ENCODE data around the gene ATP1B4.
"Not testable (repeated sequence)": the region's sequence is repeated elsewhere in the genome, so short reads cannot be mapped to it uniquely, and the experiment has no call there.

Gene ATP1B4

GRCh38 chrX:120336899-120337298, 25.0 kb upstream of the ATP1B4 start:
- Histone ChIP-seq H3K4me1 (ENCODE audit: control insufficient read depth, insufficient read depth, low read length) (no peaks in the 10 kb centered on the region), H3K9me3 (ENCODE audit: control insufficient read depth in 2 of 2, low read length in 2 of 2) (peaks cover 0 to 9% of the 10 kb centered on the region in 2 donors), H3K4me3 (ENCODE audit: low read length in 2 of 2) (no peak overlapping the region), H3K27ac (ENCODE audit: low read length) (no peak overlapping the region), H3K36me3 (ENCODE audit: control insufficient read depth in 2 of 2, insufficient read depth in 2 of 2, low read length in 2 of 2) (no peaks in the 10 kb centered on the region), H3K9ac (ENCODE audit: low read length in 2 of 2) (no peak overlapping the region), H3K27me3 (ENCODE audit: control insufficient read depth in 1 of 2, insufficient read depth in 2 of 2, low read length in 2 of 2) (no peaks in the 10 kb centered on the region)

- not testable (repeated sequence) for H3K9ac ChIP-seq (ENCODE audit: low read length in 2 of 2); H3K4me1 ChIP-seq (ENCODE audit: control insufficient read depth, insufficient read depth, low read length); H3K27ac ChIP-seq (ENCODE audit: low read length); H3K36me3 ChIP-seq (ENCODE audit: control insufficient read depth in 2 of 2, insufficient read depth in 2 of 2, low read length in 2 of 2); H3K4me3 ChIP-seq (ENCODE audit: low read length in 2 of 2); H3K9me3 ChIP-seq (ENCODE audit: control insufficient read depth in 2 of 2, low read length in 2 of 2); H3K27me3 ChIP-seq (ENCODE audit: control insufficient read depth in 1 of 2, insufficient read depth in 2 of 2, low read length in 2 of 2)
These were observed 17.3 kb upstream of the ATP1B4 start for GRCh38 chrX:120344566-120344965.

GRCh38 chrX:120350450-120351138, 11.3 kb upstream of the ATP1B4 start:
- H3K4me1 ChIP-seq (ENCODE audit: control insufficient read depth, insufficient read depth, low read length): no peaks in the 10 kb centered on the region

GRCh38 chrX:120356084-120356483, 5.8 kb upstream of the ATP1B4 start:
- Histone ChIP-seq H3K9me3 (ENCODE audit: control insufficient read depth in 2 of 2, low read length in 2 of 2) (no peaks in the 10 kb centered on the region), H3K36me3 (ENCODE audit: control insufficient read depth in 2 of 2, insufficient read depth in 2 of 2, low read length in 2 of 2) (no peaks in the 10 kb centered on the region), H3K4me1 (ENCODE audit: control insufficient read depth, insufficient read depth, low read length) (no peaks in the 10 kb centered on the region), H3K27ac (ENCODE audit: low read length) (no peak overlapping the region), H3K27me3 (ENCODE audit: control insufficient read depth in 1 of 2, insufficient read depth in 2 of 2, low read length in 2 of 2) (peaks cover 0 to 16% of the 10 kb centered on the region in 2 donors), H3K4me3 (ENCODE audit: low read length in 2 of 2) (no peak overlapping the region), H3K9ac (ENCODE audit: low read length in 2 of 2) (no peak overlapping the region)

More at GRCh38 chrX:120350450-120351138, 11.3 kb upstream of the ATP1B4 start:
- Histone ChIP-seq H3K36me3 (ENCODE audit: control insufficient read depth in 2 of 2, insufficient read depth in 2 of 2, low read length in 2 of 2) (no peaks in the 10 kb centered on the region), H3K9me3 (ENCODE audit: control insufficient read depth in 2 of 2, low read length in 2 of 2) (no peaks in the 10 kb centered on the region), H3K27ac (ENCODE audit: low read length) (no peak overlapping the region), H3K9ac (ENCODE audit: low read length in 2 of 2) (no peak overlapping the region), H3K4me3 (ENCODE audit: low read length in 2 of 2) (no peak overlapping the region), H3K27me3 (ENCODE audit: control insufficient read depth in 1 of 2, insufficient read depth in 2 of 2, low read length in 2 of 2) (no peaks in the 10 kb centered on the region)

- no peak overlapping the region for H3K9ac ChIP-seq (ENCODE audit: low read length in 2 of 2)
- H3K27ac ChIP-seq (ENCODE audit: low read length): no peak overlapping the region
- no peaks in the 10 kb centered on the region for H3K4me1 ChIP-seq (ENCODE audit: control insufficient read depth, insufficient read depth, low read length)
- H3K9me3 ChIP-seq (ENCODE audit: control insufficient read depth in 2 of 2, low read length in 2 of 2): no peaks in the 10 kb centered on the region
- peaks cover 0 to 19% of the 10 kb centered on the region in 2 donors for H3K27me3 ChIP-seq (ENCODE audit: control insufficient read depth in 1 of 2, insufficient read depth in 2 of 2, low read length in 2 of 2)
- H3K36me3 ChIP-seq (ENCODE audit: control insufficient read depth in 2 of 2, insufficient read depth in 2 of 2, low read length in 2 of 2): no peaks in the 10 kb centered on the region
- no peak overlapping the region for H3K4me3 ChIP-seq (ENCODE audit: low read length in 2 of 2)
These were observed 4.7 kb upstream of the ATP1B4 start for GRCh38 chrX:120357186-120357585.

- H3K9me3 ChIP-seq (ENCODE audit: control insufficient read depth in 2 of 2, low read length in 2 of 2): no peaks in the 10 kb centered on the region
- peaks cover 0 to 19% of the 10 kb centered on the region in 2 donors for H3K27me3 ChIP-seq (ENCODE audit: control insufficient read depth in 1 of 2, insufficient read depth in 2 of 2, low read length in 2 of 2)
- no peak overlapping the region for H3K9ac ChIP-seq (ENCODE audit: low read length in 2 of 2)
- H3K4me3 ChIP-seq (ENCODE audit: low read length in 2 of 2): no peak overlapping the region
- H3K36me3 ChIP-seq (ENCODE audit: control insufficient read depth in 2 of 2, insufficient read depth in 2 of 2, low read length in 2 of 2): no peaks in the 10 kb centered on the region
- no peaks in the 10 kb centered on the region for H3K4me1 ChIP-seq (ENCODE audit: control insufficient read depth, insufficient read depth, low read length)
- H3K27ac ChIP-seq (ENCODE audit: low read length): no peak overlapping the region
These were observed 3.0 kb upstream of the ATP1B4 start for GRCh38 chrX:120358737-120359456.

- Histone ChIP-seq H3K36me3 (ENCODE audit: control insufficient read depth in 2 of 2, insufficient read depth in 2 of 2, low read length in 2 of 2) (no peaks in the 10 kb centered on the region), H3K9ac (ENCODE audit: low read length in 2 of 2) (no peak overlapping the region), H3K9me3 (ENCODE audit: control insufficient read depth in 2 of 2, low read length in 2 of 2) (no peaks in the 10 kb centered on the region), H3K27ac (ENCODE audit: low read length) (no peak overlapping the region), H3K27me3 (ENCODE audit: control insufficient read depth in 1 of 2, insufficient read depth in 2 of 2, low read length in 2 of 2) (peaks cover 0 to 5% of the 10 kb centered on the region in 2 donors), H3K4me3 (ENCODE audit: low read length in 2 of 2) (no peak overlapping the region), H3K4me1 (ENCODE audit: control insufficient read depth, insufficient read depth, low read length) (no peaks in the 10 kb centered on the region)
These were observed 3.4 kb downstream of the ATP1B4 start for GRCh38 chrX:120365320-120365719.

- Histone ChIP-seq H3K4me1 (ENCODE audit: control insufficient read depth, insufficient read depth, low read length) (no peaks in the 10 kb centered on the region), H3K4me3 (ENCODE audit: low read length in 2 of 2) (no peak overlapping the region), H3K9ac (ENCODE audit: low read length in 2 of 2) (no peak overlapping the region), H3K27me3 (ENCODE audit: control insufficient read depth in 1 of 2, insufficient read depth in 2 of 2, low read length in 2 of 2) (peaks cover 0 to 7% of the 10 kb centered on the region in 2 donors), H3K27ac (ENCODE audit: low read length) (no peak overlapping the region), H3K36me3 (ENCODE audit: control insufficient read depth in 2 of 2, insufficient read depth in 2 of 2, low read length in 2 of 2) (no peaks in the 10 kb centered on the region), H3K9me3 (ENCODE audit: control insufficient read depth in 2 of 2, low read length in 2 of 2) (no peaks in the 10 kb centered on the region)
These were observed 4.1 kb downstream of the ATP1B4 start for GRCh38 chrX:120365968-120366367.

- Histone ChIP-seq H3K36me3 (ENCODE audit: control insufficient read depth in 2 of 2, insufficient read depth in 2 of 2, low read length in 2 of 2) (no peaks in the 10 kb centered on the region), H3K27ac (ENCODE audit: low read length) (no peak overlapping the region), H3K27me3 (ENCODE audit: control insufficient read depth in 1 of 2, insufficient read depth in 2 of 2, low read length in 2 of 2) (peaks cover 0 to 7% of the 10 kb centered on the region in 2 donors), H3K4me1 (ENCODE audit: control insufficient read depth, insufficient read depth, low read length) (no peaks in the 10 kb centered on the region), H3K9ac (ENCODE audit: low read length in 2 of 2) (no peak overlapping the region), H3K9me3 (ENCODE audit: control insufficient read depth in 2 of 2, low read length in 2 of 2) (no peaks in the 10 kb centered on the region), H3K4me3 (ENCODE audit: low read length in 2 of 2) (no peak overlapping the region)
These were observed 4.9 kb downstream of the ATP1B4 start for GRCh38 chrX:120366794-120367193.

GRCh38 chrX:120367402-120368109, 5.7 kb downstream of the ATP1B4 start:
- Histone ChIP-seq H3K36me3 (ENCODE audit: control insufficient read depth in 2 of 2, insufficient read depth in 2 of 2, low read length in 2 of 2) (no peaks in the 10 kb centered on the region), H3K4me1 (ENCODE audit: control insufficient read depth, insufficient read depth, low read length) (no peaks in the 10 kb centered on the region), H3K27ac (ENCODE audit: low read length) (no peak overlapping the region), H3K4me3 (ENCODE audit: low read length in 2 of 2) (no peak overlapping the region), H3K9ac (ENCODE audit: low read length in 2 of 2) (no peak overlapping the region), H3K27me3 (ENCODE audit: control insufficient read depth in 1 of 2, insufficient read depth in 2 of 2, low read length in 2 of 2) (peaks cover 0 to 4% of the 10 kb centered on the region in 2 donors), H3K9me3 (ENCODE audit: control insufficient read depth in 2 of 2, low read length in 2 of 2) (no peaks in the 10 kb centered on the region)
